GM23248 (cell line): ENCODE measurements around the gene LYRM2.

Source experiments
- EZH2 ChIP-seq: fragments of 200-600 bp; sonication (generic); IDR thresholded peaks from 2 replicates; pipeline ENCODE4 v1.6.1; 2018; ENCODE audit warnings: antibody characterized with exemption, mild to moderate bottlenecking; ENCODE audit not compliant: insufficient read depth, poor library complexity, severe bottlenecking
- EZH2phosphoT487 ChIP-seq: fragments of 200-600 bp; sonication (generic); IDR thresholded peaks from 2 replicates; pipeline ENCODE4 v1.6.1; 2018; ENCODE audit warnings: antibody characterized with exemption, moderate library complexity, mild to moderate bottlenecking, low read depth; ENCODE audit not compliant: insufficient read depth

- TF ChIP-seq EZH2 (no peak), EZH2phosphoT487 (no peak)
Observed at GRCh38 chr6:89564752-89565427, 73.7 kb downstream of the LYRM2 start.
